ENCODE results near the gene CFB. TPM values are rescaled to one million over a fixed set of nuclear protein-coding genes. Genes with fewer than 3 reads are reported as not detected.

The CFB gene
- polyA plus RNA-seq, 1 of the 3 experiments (the other 2 are of a cell fraction), result 42.1 TPM

DNA sequence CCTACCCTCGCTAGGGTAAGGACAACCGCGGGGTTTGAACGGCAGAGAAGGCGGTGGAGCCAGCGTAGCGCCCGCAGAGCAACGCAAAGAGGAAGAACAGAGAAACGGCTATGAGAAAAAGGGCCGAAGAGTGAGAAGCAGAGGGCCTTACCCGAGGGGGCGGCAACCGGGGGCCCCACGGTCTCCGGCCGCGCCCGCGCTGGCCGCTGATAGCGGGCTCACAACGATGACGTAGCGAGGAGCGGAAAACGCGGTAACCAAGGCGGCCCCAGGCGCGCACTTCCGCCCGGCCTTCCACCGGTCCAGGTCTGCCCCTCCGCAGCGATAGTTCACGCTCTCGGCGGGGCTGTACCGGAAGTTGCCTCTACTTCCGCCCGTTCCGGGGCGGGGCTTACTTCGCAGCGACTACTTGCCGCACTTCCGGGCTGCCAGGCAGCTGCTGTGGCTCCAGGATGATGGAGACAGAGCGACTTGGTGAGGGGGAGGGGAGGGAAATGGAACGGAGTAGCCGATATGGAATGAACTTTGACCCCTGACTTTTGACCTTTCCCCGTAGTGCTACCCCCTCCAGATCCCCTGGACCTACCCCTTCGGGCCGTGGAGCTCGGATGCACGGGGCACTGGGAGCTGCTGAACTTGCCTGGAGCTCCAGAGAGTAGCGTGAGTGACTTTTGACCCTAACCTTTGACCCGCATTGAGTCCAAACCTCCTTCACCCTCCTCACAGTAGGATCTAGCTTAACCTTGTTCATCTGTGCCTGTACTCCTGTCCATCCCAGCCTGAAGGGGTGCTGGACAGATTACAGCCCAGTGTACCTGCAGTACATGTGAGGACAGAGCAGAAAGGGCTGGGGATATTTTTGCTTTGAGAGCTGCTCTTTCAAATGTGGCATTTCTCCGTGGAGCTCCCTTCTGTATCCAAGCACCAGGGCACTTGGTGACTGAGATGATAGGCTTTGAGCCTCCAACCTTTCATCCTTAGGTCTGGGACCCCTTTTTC, 13.1 kb downstream of the CFB start, which contains the start of the genes NELFE and SKIC2 (continued):
- TF ChIP-seq YY1 (IDR thresholded peaks at IDR 0.05; ENCODE audit: low read depth), result peak; percentile 67; the same call in 1 of the 2 replicates
- peak; percentile 77 for TF ChIP-seq POLR2AphosphoS5 (IDR thresholded peaks at IDR 0.05; ENCODE audit: low read depth, low read length)
- no peak for TF ChIP-seq NRF1 (IDR thresholded peaks at IDR 0.05; ENCODE audit: low read depth, low read length)
- no peak for TF ChIP-seq TEAD4 (IDR thresholded peaks at IDR 0.05; ENCODE audit: borderline replicate concordance, insufficient read depth)
- TF ChIP-seq, protein P1, sequence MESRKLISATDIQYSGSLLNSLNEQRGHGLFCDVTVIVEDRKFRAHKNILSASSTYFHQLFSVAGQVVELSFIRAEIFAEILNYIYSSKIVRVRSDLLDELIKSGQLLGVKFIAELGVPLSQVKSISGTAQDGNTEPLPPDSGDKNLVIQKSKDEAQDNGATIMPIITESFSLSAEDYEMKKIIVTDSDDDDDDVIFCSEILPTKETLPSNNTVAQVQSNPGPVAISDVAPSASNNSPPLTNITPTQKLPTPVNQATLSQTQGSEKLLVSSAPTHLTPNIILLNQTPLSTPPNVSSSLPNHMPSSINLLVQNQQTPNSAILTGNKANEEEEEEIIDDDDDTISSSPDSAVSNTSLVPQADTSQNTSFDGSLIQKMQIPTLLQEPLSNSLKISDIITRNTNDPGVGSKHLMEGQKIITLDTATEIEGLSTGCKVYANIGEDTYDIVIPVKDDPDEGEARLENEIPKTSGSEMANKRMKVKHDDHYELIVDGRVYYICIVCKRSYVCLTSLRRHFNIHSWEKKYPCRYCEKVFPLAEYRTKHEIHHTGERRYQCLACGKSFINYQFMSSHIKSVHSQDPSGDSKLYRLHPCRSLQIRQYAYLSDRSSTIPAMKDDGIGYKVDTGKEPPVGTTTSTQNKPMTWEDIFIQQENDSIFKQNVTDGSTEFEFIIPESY (IDR thresholded peaks at IDR 0.05; ENCODE audit: borderline replicate concordance, low read depth), result peak; percentile 91
- peak; percentile 98 for TF ChIP-seq GABPA (IDR thresholded peaks at IDR 0.05; ENCODE audit: low read depth)
- TF ChIP-seq CHD2 (IDR thresholded peaks at IDR 0.05; ENCODE audit: low read length, partially characterized antibody), result peak; percentile 87
- TF ChIP-seq EP300 (IDR thresholded peaks at IDR 0.05; ENCODE audit: borderline replicate concordance in 1 of 2, low read depth in 1 of 2, low read length in 1 of 2), result 0 out of 4 replicates have a peak, but pooled peaks of 1 of the 2 experiments have one; percentile 9
- peak; percentile 91 for TF ChIP-seq TAF1 (IDR thresholded peaks at IDR 0.05; ENCODE audit: borderline replicate concordance, low read depth, low read length)
- no peak for TF ChIP-seq GATA2 (CRISPR knock-in tag; IDR thresholded peaks at IDR 0.05)
- TF ChIP-seq, protein P2, sequence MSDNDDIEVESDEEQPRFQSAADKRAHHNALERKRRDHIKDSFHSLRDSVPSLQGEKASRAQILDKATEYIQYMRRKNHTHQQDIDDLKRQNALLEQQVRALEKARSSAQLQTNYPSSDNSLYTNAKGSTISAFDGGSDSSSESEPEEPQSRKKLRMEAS (IDR thresholded peaks at IDR 0.05; ENCODE audit: low read depth), result peak; percentile 90

DNA sequence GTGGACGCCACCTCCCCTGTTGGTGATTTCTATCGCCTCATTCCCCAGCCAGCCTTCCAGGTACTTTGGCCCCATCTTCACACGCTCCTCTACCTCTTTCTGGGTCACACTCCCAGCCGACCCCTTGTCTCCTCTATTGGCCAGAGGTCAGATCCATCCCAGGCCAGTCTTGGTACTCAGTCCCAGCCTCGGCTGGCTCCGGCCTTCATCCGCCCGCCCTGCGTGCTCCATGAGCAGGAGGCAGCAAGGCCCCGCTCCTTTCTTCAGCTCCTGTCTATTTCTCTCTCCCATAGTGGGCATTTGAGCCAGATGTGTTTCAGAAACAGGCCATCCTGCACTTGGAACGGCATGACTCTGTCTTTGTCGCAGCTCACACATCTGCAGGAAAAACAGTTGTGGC, 15.7 kb downstream of the CFB start:
- Histone ChIP-seq H3K27ac (ENCODE audit: low read depth in 2 of 2, low read length in 1 of 2) (no peak overlapping the region), H3K9ac (no peak overlapping the region), H3K27me3 (ENCODE audit: insufficient read depth) (no peaks in the 10 kb centered on the region), H3K36me3 (replicated peaks in 1 of 2; ENCODE audit: control insufficient read depth in 1 of 2, insufficient read depth in 2 of 2, low read length in 1 of 2) (peaks cover 35 to 69% of the 10 kb centered on the region in 2 experiments), H4K20me1 (ENCODE audit: insufficient read depth) (no peaks in the 10 kb centered on the region), H3K4me1 (ENCODE audit: control insufficient read depth in 1 of 2, insufficient read depth in 2 of 2, low read depth in 1 of 2, low read length in 1 of 2) (peaks cover 0 to 17% of the 10 kb centered on the region in 2 experiments; a peak in 2 of 4 replicates), H3K9me3 (no peaks in the 10 kb centered on the region), H3K79me2 (ENCODE audit: insufficient read depth) (peaks cover 41% of the 10 kb centered on the region), H3K4me3 (ENCODE audit: low read depth in 2 of 2, low read length in 1 of 2) (no peak overlapping the region), H3K4me2 (no peak overlapping the region), H3F3A (replicated peaks; ENCODE audit: insufficient read depth) (peaks cover 3% of the 10 kb centered on the region), H2AFZ (ENCODE audit: low read depth) (no peak overlapping the region), H3K9me2 (no peaks in the 10 kb centered on the region)
- TF ChIP-seq FOXJ3 (CRISPR knock-in tag; IDR thresholded peaks at IDR 0.05) (no peak), GATA2 (CRISPR knock-in tag; IDR thresholded peaks at IDR 0.05) (no peak), FOXM1 (IDR thresholded peaks at IDR 0.05; ENCODE audit: low read depth) (no peak), MXI1 (IDR thresholded peaks at IDR 0.05; ENCODE audit: low read depth, low read length) (no peak), NRF1 (IDR thresholded peaks at IDR 0.05; ENCODE audit: low read depth, low read length) (no peak), GABPA (IDR thresholded peaks at IDR 0.05; ENCODE audit: low read depth) (no peak), RAD21 (IDR thresholded peaks at IDR 0.05; ENCODE audit: low read length) (no peak)
- TF ChIP-seq, protein P3, sequence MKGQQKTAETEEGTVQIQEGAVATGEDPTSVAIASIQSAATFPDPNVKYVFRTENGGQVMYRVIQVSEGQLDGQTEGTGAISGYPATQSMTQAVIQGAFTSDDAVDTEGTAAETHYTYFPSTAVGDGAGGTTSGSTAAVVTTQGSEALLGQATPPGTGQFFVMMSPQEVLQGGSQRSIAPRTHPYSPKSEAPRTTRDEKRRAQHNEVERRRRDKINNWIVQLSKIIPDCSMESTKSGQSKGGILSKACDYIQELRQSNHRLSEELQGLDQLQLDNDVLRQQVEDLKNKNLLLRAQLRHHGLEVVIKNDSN (IDR thresholded peaks at IDR 0.05; ENCODE audit: borderline replicate concordance, low read depth), result no peak
- TF ChIP-seq, protein P1 (IDR thresholded peaks at IDR 0.05; ENCODE audit: borderline replicate concordance, low read depth), result no peak
- DNase-seq, result no peak
- POLR2A ChIA-PET, result interaction anchor here (1.7 kb wide), 1 partner anchor 10 kb away, joined by 4 read pairs; the partner anchor contains the start of gene DXO
- WGBS (ENCODE audit: low lambda C conversion rate), result 95% methylated on average over 12 of the region's 12 CpGs
- CTCF ChIA-PET, result interaction anchor here (1.5 to 2.0 kb wide), 2 partner anchors 10 to 73 kb away, joined by 3 to 7 read pairs; no protein-coding TSS in a partner anchor
